B cell (primary cell): ENCODE data around the gene JUNB. TPM values are rescaled to one million over a fixed set of nuclear protein-coding genes. Genes with fewer than 3 reads are reported as not detected.

Experiments
- ATAC-seq: fragments of 200-7000 bp; cut with Tn5 transposase; one replicate; pipeline ENCODE4 v1.10.0; 2021; ENCODE audit warnings: low read depth, mild to moderate bottlenecking, moderate number of reproducible peaks, moderate library complexity
- CTCF ChIA-PET: fragments of 350-600 bp; sonication (Branson Sonifier 250); formaldehyde crosslinking; loops from one replicate; lab custom pipeline; 2021; ENCODE audit warnings: antibody characterized with exemption, inconsistent platforms; lab: Charles Lee
- POLR2A ChIA-PET: fragments of 350-600 bp; sonication (Branson Sonifier 250); formaldehyde crosslinking; loops from one replicate; lab custom pipeline; 2021; ENCODE audit warnings: antibody characterized with exemption; lab: Charles Lee
- DNase-seq: peaks from one replicate; pipeline ENCODE4 v3.0.0; 2013
- H2AFZ ChIP-seq: 2 replicates; pipeline ENCODE4 v1.6.1; 2012; ENCODE audit warnings: mild to moderate bottlenecking, low read depth, low read length; ENCODE audit not compliant: insufficient read depth, poor library complexity, severe bottlenecking
- H3K27ac ChIP-seq, 2 donors: 1 replicate in 1 of 2; 2 replicates in 1 of 2; pipeline ENCODE4 v1.5.1; 2012 to 2013; ENCODE audit warnings: low read length in 2 of 2, mild to moderate bottlenecking in 2 of 2, moderate library complexity in 1 of 2
- H3K27me3 ChIP-seq, 4 experiments: fragments of 200-600 bp in 1 of 4; sonication (generic) in 1 of 4; replicated peaks in 1 of 4; 1 replicate in 2 of 4; 2 replicates in 2 of 4; pipeline versions ENCODE4 v1.6.1 to v1.7.0; 2013 to 2016; ENCODE audit warnings: low read length in 3 of 4, mild to moderate bottlenecking in 2 of 4, mixed read lengths in 1 of 4, moderate library complexity in 1 of 4; ENCODE audit not compliant: insufficient read depth in 4 of 4, control insufficient read depth in 3 of 4; ENCODE audit errors: control extremely low read depth in 1 of 4
- H3K36me3 ChIP-seq, 2 experiments: replicated peaks in 1 of 2; 1 replicate in 1 of 2; 2 replicates in 1 of 2; pipeline versions ENCODE4 v1.6.1 to v1.7.1; 2013; ENCODE audit warnings: low read length in 1 of 2; ENCODE audit not compliant: insufficient read depth in 2 of 2, control insufficient read depth in 1 of 2; ENCODE audit errors: control extremely low read depth in 1 of 2, extremely low read depth in 1 of 2
- H3K4me1 ChIP-seq, 2 donors: fragments of 200-600 bp in 1 of 2; sonication (generic) in 1 of 2; 1 replicate in 1 of 2; 2 replicates in 1 of 2; pipeline versions ENCODE4 v1.5.1 to v1.6.1; 2013 to 2017; ENCODE audit warnings: low read length in 2 of 2; ENCODE audit not compliant: control insufficient read depth in 2 of 2, insufficient read depth in 2 of 2
- H3K4me2 ChIP-seq: replicated peaks from 2 replicates; pipeline ENCODE3; 2012; ENCODE audit warnings: mild to moderate bottlenecking, low read depth, low read length; ENCODE audit not compliant: poor library complexity, severe bottlenecking
- H3K4me3 ChIP-seq, 5 experiments: fragments of 200-600 bp in 1 of 5; sonication (generic) in 1 of 5; 1 replicate in 3 of 5; 2 replicates in 2 of 5; pipeline versions ENCODE4 v1.5.1 to v1.7.0; 2011 to 2016; ENCODE audit warnings: low read length in 4 of 5, mild to moderate bottlenecking in 4 of 5, low read depth in 2 of 5, control low read depth in 1 of 5, moderate library complexity in 1 of 5; ENCODE audit not compliant: insufficient read depth in 1 of 5; ENCODE audit errors: control extremely low read depth in 1 of 5, extremely low read depth in 1 of 5
- H3K79me2 ChIP-seq: fragments of 200-600 bp; sonication (generic); one replicate; pipeline ENCODE4 v1.6.0; 2016; ENCODE audit warnings: low read length; ENCODE audit not compliant: control insufficient read depth, insufficient read depth
- H3K9ac ChIP-seq: fragments of 200-600 bp; sonication (generic); 2 replicates; pipeline ENCODE4 v1.6.1; 2017; ENCODE audit warnings: mild to moderate bottlenecking, low read length, moderate library complexity
- H3K9me3 ChIP-seq, 3 donors: one replicate each; pipeline versions ENCODE4 v1.6.1 to v1.7.1; 2013; ENCODE audit warnings: low read length in 2 of 3; ENCODE audit not compliant: control insufficient read depth in 2 of 3, insufficient read depth in 1 of 3; ENCODE audit errors: control extremely low read depth in 1 of 3
- H4K20me1 ChIP-seq: 2 replicates; pipeline ENCODE4 v1.6.0; 2012; ENCODE audit warnings: mild to moderate bottlenecking, low read length; ENCODE audit not compliant: insufficient read depth, control insufficient read depth, poor library complexity, severe bottlenecking
- H3K27ac Mint-ChIP-seq: one replicate; pipeline ENCODE4 v1.8.0; 2021; ENCODE audit warnings: mixed read lengths
- H3K27me3 Mint-ChIP-seq: one replicate; pipeline ENCODE4 v1.8.0; 2021; ENCODE audit warnings: mixed read lengths
- H3K4me1 Mint-ChIP-seq: one replicate; pipeline ENCODE4 v1.8.0; 2021; ENCODE audit warnings: mixed read lengths
- H3K4me3 Mint-ChIP-seq: one replicate; pipeline ENCODE4 v1.8.0; 2021; ENCODE audit warnings: mixed read lengths
- H3K9me3 Mint-ChIP-seq: one replicate; pipeline ENCODE4 v1.8.0; 2022; ENCODE audit warnings: mixed read lengths; ENCODE audit not compliant: insufficient read depth
- CTCF ChIP-seq: fragments of 200-600 bp; IDR thresholded peaks from one replicate; pipeline ENCODE4 v1.8.0; 2022; ENCODE audit warnings: antibody characterized with exemption, mild to moderate bottlenecking
- EZH2 ChIP-seq: IDR thresholded peaks from 2 replicates; pipeline ENCODE4 v1.6.1; 2012; ENCODE audit warnings: borderline replicate concordance, low read depth, mild to moderate bottlenecking, moderate library complexity, low read length; ENCODE audit not compliant: insufficient read depth, poor library complexity, severe bottlenecking
- WGBS: methylation state at CpG from one replicate; pipeline ENCODE4 v1.1.5; 2013; ENCODE audit warnings: missing lambda C conversion rate; ENCODE audit not compliant: insufficient coverage; 5-methylcytosine and 5-hydroxymethylcytosine counted together
- intact Hi-C: fragments of 100-400 bp; cut with micrococcal nuclease; formaldehyde crosslinking; loops from one replicate; pipeline ENCODE4 v1.10.0; 2022
- polyA plus RNA-seq: library from polyadenylated mRNA; depleted of rRNA; stranded (reverse); fragments of >200 nt; gene quantifications from 2 replicates; pipeline ENCODE4 v1.2.3, GENCODE V29; 2012
- total RNA-seq, 2 donors: library from RNA; stranded (reverse); fragments of 120-200 nt in 1 of 2; gene quantifications; 1 replicate in 1 of 2; 2 replicates in 1 of 2; pipeline versions ENCODE4 v1.2.3 to v1.2.4, GENCODE V29; 2013 to 2022

Gene JUNB
- total and polyA plus RNA-seq, 2 donors (not counting 1 experiment from before 2014, with no cell fraction given): 206 to 4,055 TPM

- no peaks in the 10 kb centered on the region for H3K27me3 Mint-ChIP-seq
- Histone ChIP-seq H3K27ac (peak overlapping the region; percentile 95 to 97), H3K36me3 (peaks cover 0 to 4% of the 10 kb centered on the region in 2 experiments), H3K27me3 (no peaks in the 10 kb centered on the region), H2AFZ (no peak overlapping the region), H3K4me2 (peak overlapping the region; percentile 91), H3K4me3 (peak overlapping the region; percentile 38 to 99 (median 67)), H4K20me1 (peaks cover 19% of the 10 kb centered on the region), H3K4me1 (peaks cover 56 to 67% of the 10 kb centered on the region in 2 donors), H3K9ac (peak overlapping the region; percentile 86), H3K9me3 (no peaks in the 10 kb centered on the region), H3K79me2 (peaks cover 20% of the 10 kb centered on the region)
- CTCF ChIA-PET: interaction anchor here (0.5 to 5.0 kb wide), 5 partner anchors 8 to 188 kb away, joined by 3 to 65 read pairs (median 4); no protein-coding TSS in a partner anchor
- peak overlapping the region; percentile 97 for H3K27ac Mint-ChIP-seq
- ATAC-seq (no peak), DNase-seq (peak; percentile 90)
- POLR2A ChIA-PET: interaction anchor here (0.6 to 4.5 kb wide), 6 partner anchors 11 to 1049 kb away, joined by 3 to 36 read pairs (median 4); partner anchors contain the start of gene FBXW9
- peaks cover 33% of the 10 kb centered on the region for H3K4me1 Mint-ChIP-seq
- no peak for TF ChIP-seq CTCF
- no peak for TF ChIP-seq EZH2
- no peaks in the 10 kb centered on the region for H3K9me3 Mint-ChIP-seq
- peak overlapping the region; percentile 92 for H3K4me3 Mint-ChIP-seq
- intact Hi-C loops: loop anchor here (5.0 kb wide), 1 partner anchor 1206 kb away; no protein-coding TSS in a partner anchor
- WGBS: 0% methylated on average over 5 of the region's 12 CpGs
Observed at GRCh38 chr19:12788682-12789097, 2.6 kb upstream of the JUNB start.
